Measurements from ENCODE around the gene DLL3.
A peak's percentile ranks its signal among the peaks of the same experiment; 100 is the strongest.
"Not testable (repeated sequence)": the region's sequence is repeated elsewhere in the genome, so short reads cannot be mapped to it uniquely, and the experiment has no call there.

The DLL3 gene

GRCh38 chr19:39498798-39499642 lies at the start of gene DLL3:
TSS of gene DLL3 (plus strand) at chr19:39498947. CDS start at chr19:39498975, 28 bp downstream.
- DNase-seq (ENCODE audit: low read depth): no peak

- DNase-seq (ENCODE audit: low read depth): no peak
Measured at GRCh38 chr19:39449116-39449797, 49.5 kb upstream of the DLL3 start.

GRCh38 chr19:39451257-39451656 lies 47.5 kb upstream of the DLL3 start:
- DNase-seq (ENCODE audit: low read depth): not testable (repeated sequence)

- DNase-seq (ENCODE audit: low read depth): no peak
Measured at GRCh38 chr19:39463403-39463802, 35.3 kb upstream of the DLL3 start.

GRCh38 chr19:39465956-39466747 lies 32.6 kb upstream of the DLL3 start:
- no peak for DNase-seq (ENCODE audit: low read depth)

GRCh38 chr19:39467941-39468340 lies 30.8 kb upstream of the DLL3 start:
- DNase-seq (ENCODE audit: low read depth): no peak

GRCh38 chr19:39469036-39469435 lies 29.7 kb upstream of the DLL3 start:
- no peak for DNase-seq (ENCODE audit: low read depth)

- DNase-seq (ENCODE audit: low read depth): no peak
Measured at GRCh38 chr19:39469567-39469966, 29.2 kb upstream of the DLL3 start.

GRCh38 chr19:39470724-39471339 lies 27.9 kb upstream of the DLL3 start:
- no peak for DNase-seq (ENCODE audit: low read depth)

- no peak for DNase-seq (ENCODE audit: low read depth)
Measured at GRCh38 chr19:39471756-39472536, 26.8 kb upstream of the DLL3 start.

- DNase-seq (ENCODE audit: low read depth): no peak
Measured at GRCh38 chr19:39472746-39473442, 25.9 kb upstream of the DLL3 start.

- no peak for DNase-seq (ENCODE audit: low read depth)
Measured at GRCh38 chr19:39473443-39473960, 25.2 kb upstream of the DLL3 start.

- DNase-seq (ENCODE audit: low read depth): no peak
Measured at GRCh38 chr19:39474139-39474620, 24.6 kb upstream of the DLL3 start.

GRCh38 chr19:39475748-39476147 lies 23.0 kb upstream of the DLL3 start:
- DNase-seq (ENCODE audit: low read depth): no peak

- not testable (repeated sequence) for DNase-seq (ENCODE audit: low read depth)
Measured at GRCh38 chr19:39479319-39479801, 19.4 kb upstream of the DLL3 start.

- DNase-seq (ENCODE audit: low read depth): no peak
Measured at GRCh38 chr19:39479916-39480315, 18.8 kb upstream of the DLL3 start.

GRCh38 chr19:39480337-39481228 lies 18.2 kb upstream of the DLL3 start, which contains the start of gene TIMM50:
TSS of gene TIMM50 (plus strand) at chr19:39480838. CDS start at chr19:39480854, 16 bp downstream.
- peak; percentile 74 for DNase-seq (ENCODE audit: low read depth)

- no peak for DNase-seq (ENCODE audit: low read depth)
Measured at GRCh38 chr19:39481229-39481545, 17.6 kb upstream of the DLL3 start.

GRCh38 chr19:39481676-39482075 lies 17.1 kb upstream of the DLL3 start:
- no peak for DNase-seq (ENCODE audit: low read depth)

All from HS-5 (cell line).